ENCODE measurements around the gene CEP85L. TPM values are rescaled to one million over a fixed set of nuclear protein-coding genes. Genes with fewer than 3 reads are reported as not detected.

CEP85L gene
- total RNA-seq, 1 donor from 2014 or later, result 21.8 TPM

DNA sequence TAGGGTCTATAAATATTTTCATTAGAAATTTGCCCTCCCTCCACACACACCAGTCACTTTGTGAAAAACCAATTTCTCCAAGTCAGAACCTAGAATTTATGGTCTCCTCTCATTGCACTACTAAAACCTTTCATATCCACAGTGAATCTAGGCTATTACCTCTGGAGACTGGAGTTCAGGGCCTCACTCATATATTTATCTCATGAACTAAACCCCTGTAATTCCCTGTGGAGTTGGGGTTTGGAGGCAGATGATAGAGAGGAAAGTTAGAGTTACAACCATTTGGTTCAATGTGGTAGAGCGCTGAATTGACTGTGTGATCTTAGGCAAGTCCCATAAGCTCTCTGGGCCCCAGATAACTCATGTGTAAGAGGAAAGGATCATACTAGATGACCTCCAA lies 18.2 kb upstream of the CEP85L start:
- no peak for TF ChIP-seq CTCF (IDR thresholded peaks at IDR 0.05)
- peaks cover 4% of the 10 kb centered on the region for H3K36me3 Mint-ChIP-seq (ENCODE audit: low read depth)
- no peak for ATAC-seq (ENCODE audit: low read depth)
- intact Hi-C loops (cut with micrococcal nuclease), result loop anchor here (2.0 kb wide), 1 partner anchor 15 kb away; no protein-coding TSS in a partner anchor
- POLR2A ChIA-PET, result no interaction called here
- no peak overlapping the region for H3K27ac Mint-ChIP-seq
- H3K4me3 Mint-ChIP-seq, result no peak overlapping the region
- H3K27me3 Mint-ChIP-seq, result no peaks in the 10 kb centered on the region
- no peak for DNase-seq
- CTCF ChIA-PET, result no interaction called here
- peaks cover 49% of the 10 kb centered on the region for H3K4me1 Mint-ChIP-seq
- H3K9me3 Mint-ChIP-seq, result no peaks in the 10 kb centered on the region

- TF ChIP-seq CTCF (IDR thresholded peaks at IDR 0.05), result no peak
- Mint-ChIP-seq H3K4me1 (peaks cover 56% of the 10 kb centered on the region), H3K27me3 (no peaks in the 10 kb centered on the region), H3K4me3 (no peak overlapping the region), H3K36me3 (ENCODE audit: low read depth) (peaks cover 4% of the 10 kb centered on the region), H3K9me3 (no peaks in the 10 kb centered on the region), H3K27ac (no peak overlapping the region)
- ATAC-seq (ENCODE audit: low read depth) (no peak), DNase-seq (no peak)
- ChIA-PET CTCF (no interaction called here), POLR2A (no interaction called here)
- intact Hi-C loops (cut with micrococcal nuclease), result loop anchor here (2.0 kb wide), 1 partner anchor 16 kb away; no protein-coding TSS in a partner anchor
Observed at GRCh38 chr6:118668761-118669385, 17.5 kb upstream of the CEP85L start.

GRCh38 chr6:118667988-118668387 lies 16.6 kb upstream of the CEP85L start:
- Mint-ChIP-seq H3K4me1 (peaks cover 56% of the 10 kb centered on the region), H3K9me3 (no peaks in the 10 kb centered on the region), H3K4me3 (no peak overlapping the region), H3K36me3 (ENCODE audit: low read depth) (peaks cover 4% of the 10 kb centered on the region), H3K27me3 (no peaks in the 10 kb centered on the region), H3K27ac (no peak overlapping the region)
- POLR2A ChIA-PET, result no interaction called here
- no peak for ATAC-seq (ENCODE audit: low read depth)
- CTCF ChIA-PET, result no interaction called here
- no peak for DNase-seq
- intact Hi-C loops (cut with micrococcal nuclease), result loop anchor here (2.0 kb wide), 1 partner anchor 17 kb away; no protein-coding TSS in a partner anchor
- no peak for TF ChIP-seq CTCF (IDR thresholded peaks at IDR 0.05)

- DNase-seq, result no peak
- POLR2A ChIA-PET, result interaction anchor here (0.9 to 1.2 kb wide), 2 partner anchors 12 to 44 kb away, joined by 3 read pairs; no protein-coding TSS in a partner anchor
- CTCF ChIA-PET, result no interaction called here
- peak overlapping the region; percentile 30 for H3K27ac Mint-ChIP-seq
- peaks cover 46% of the 10 kb centered on the region for H3K4me1 Mint-ChIP-seq
- H3K4me3 Mint-ChIP-seq, result peak overlapping the region; percentile 73
- H3K27me3 Mint-ChIP-seq, result no peaks in the 10 kb centered on the region
- H3K9me3 Mint-ChIP-seq, result no peaks in the 10 kb centered on the region
- TF ChIP-seq CTCF (IDR thresholded peaks at IDR 0.05), result no peak
- peaks cover 16% of the 10 kb centered on the region for H3K36me3 Mint-ChIP-seq (ENCODE audit: low read depth)
- intact Hi-C loops (cut with micrococcal nuclease), result no loop called here
- peak; percentile 45 for ATAC-seq (ENCODE audit: low read depth)
Observed at GRCh38 chr6:118665011-118665410, 13.6 kb upstream of the CEP85L start.

DNA sequence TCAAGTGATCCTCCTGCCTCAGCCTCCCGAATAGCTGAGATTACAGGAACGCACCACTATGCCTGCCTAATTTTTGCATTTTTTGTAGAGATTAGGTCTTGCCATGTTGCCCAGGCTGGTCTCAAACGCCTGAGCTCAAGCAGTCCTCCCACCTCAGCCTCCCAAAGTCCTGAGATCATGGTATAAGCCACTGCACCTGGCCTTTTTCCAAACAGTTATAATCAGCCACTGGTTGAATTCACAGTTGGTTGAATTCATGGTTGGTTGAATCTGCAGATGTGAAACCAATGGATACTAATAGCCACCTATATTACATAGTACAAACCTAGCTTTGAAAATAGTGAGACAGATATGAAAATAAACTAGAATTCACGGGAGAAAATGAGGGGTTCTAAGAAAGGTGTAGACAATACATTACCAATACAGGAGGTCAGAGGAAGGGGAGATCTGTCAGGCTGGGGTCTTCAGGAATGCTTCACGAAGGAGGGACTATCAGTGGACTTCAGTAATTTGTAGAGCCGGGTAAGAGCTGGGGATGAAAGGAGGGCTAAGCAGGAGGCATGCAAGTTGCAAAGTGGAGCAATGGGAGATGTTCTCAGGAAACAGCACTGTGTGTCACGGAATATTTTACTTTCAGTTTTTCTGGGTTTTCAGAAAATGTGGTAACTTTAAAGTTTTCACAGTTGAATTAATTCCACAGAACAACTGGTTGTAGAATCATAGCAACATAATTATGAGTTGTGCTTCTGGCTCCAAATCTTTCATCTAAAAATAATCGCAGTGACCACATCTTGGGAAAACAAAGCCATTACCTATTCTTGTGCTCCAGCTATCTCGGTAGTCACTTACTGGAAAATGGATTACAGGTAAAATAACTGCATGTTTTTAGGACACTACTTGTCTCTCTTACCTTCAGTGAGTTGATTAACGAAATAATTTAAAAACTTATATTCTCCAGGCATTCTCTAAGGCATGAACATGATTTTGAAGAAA lies 12.9 kb upstream of the CEP85L start:
- ChIA-PET CTCF (no interaction called here), POLR2A (interaction anchor here (0.6 to 1.2 kb wide), 4 partner anchors 12 to 60 kb away, joined by 3 to 6 read pairs (median 4); no protein-coding TSS in a partner anchor)
- Mint-ChIP-seq H3K9me3 (no peaks in the 10 kb centered on the region), H3K4me3 (peak overlapping the region; percentile 73), H3K27me3 (no peaks in the 10 kb centered on the region), H3K27ac (peak overlapping the region; percentile 33), H3K36me3 (ENCODE audit: low read depth) (peaks cover 18% of the 10 kb centered on the region), H3K4me1 (peaks cover 42% of the 10 kb centered on the region)
- no peak for TF ChIP-seq CTCF (IDR thresholded peaks at IDR 0.05)
- DNase-seq (no peak), ATAC-seq (ENCODE audit: low read depth) (peak; percentile 50)
- intact Hi-C loops (cut with micrococcal nuclease), result no loop called here

Data from activated B cell treated with CpG ODN at 0.5 μM for 24 hours (primary cell).